ENCODE results near the gene TRIM24.

DNA sequence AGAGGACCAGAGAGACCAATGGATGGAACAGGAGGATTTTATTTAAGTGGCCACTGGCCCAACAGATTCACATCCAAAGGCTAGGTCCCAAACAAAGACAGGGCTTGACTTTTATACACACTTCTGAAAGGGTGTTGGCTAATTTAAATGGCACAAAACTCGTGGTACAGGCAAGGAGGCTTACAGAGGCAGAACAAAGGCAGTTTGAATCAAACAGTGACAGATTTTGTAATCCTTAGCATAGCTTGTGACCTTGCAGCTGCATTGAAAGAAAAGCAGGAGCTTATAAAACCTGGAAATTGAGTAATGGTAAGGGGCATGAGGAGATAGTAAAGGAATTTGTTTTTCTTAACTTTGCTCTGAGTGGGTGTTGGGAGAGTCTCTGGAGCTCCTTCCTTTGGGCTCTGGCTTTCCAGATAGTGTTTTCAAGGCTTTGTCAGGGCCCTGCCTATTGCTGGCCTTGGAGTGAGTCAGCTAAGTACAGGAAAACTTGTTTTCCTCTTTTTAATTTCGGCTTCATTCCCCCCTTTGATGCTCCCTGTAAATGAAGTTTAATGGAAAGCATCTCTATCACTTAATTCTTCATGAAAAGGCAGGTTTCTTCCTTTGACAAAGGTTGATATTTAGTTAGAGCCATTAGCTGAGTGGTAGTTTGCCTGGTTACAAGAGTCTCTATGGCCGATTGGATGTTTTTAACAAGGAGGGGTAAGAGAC is 96.9 kb downstream of the TRIM24 start:
- TF ChIP-seq CTCF (IDR thresholded peaks at IDR 0.05; ENCODE audit: insufficient read depth, low read depth, low read length), result no peak
- no peak for TF ChIP-seq EZH2 (IDR thresholded peaks at IDR 0.05; ENCODE audit: insufficient read depth, low read length)

Measured in astrocyte (in vitro differentiated cells and primary cell).